Chondrocyte (in vitro differentiated cells): ENCODE measurements around the gene NDUFS4. TPM values are rescaled to one million over a fixed set of nuclear protein-coding genes. Genes with fewer than 3 reads are reported as not detected.
"Not testable (repeated sequence)": the region's sequence is repeated elsewhere in the genome, so short reads cannot be mapped to it uniquely, and the experiment has no call there.

Experiments
- DNase-seq: peaks from one replicate; pipeline ENCODE4 v3.0.0; 2021; ENCODE audit warnings: mixed read lengths, low spot score
- H3K27ac Mint-ChIP-seq: one replicate; pipeline ENCODE4 v1.8.0; 2021; ENCODE audit warnings: mild to moderate bottlenecking, moderate library complexity, mixed read lengths; ENCODE audit not compliant: unreplicated experiment
- H3K27me3 Mint-ChIP-seq: 2 replicates; pipeline ENCODE4 v1.8.0; 2021; ENCODE audit warnings: low read depth, mixed read lengths
- H3K36me3 Mint-ChIP-seq: 2 replicates; pipeline ENCODE4 v1.8.0; 2021; ENCODE audit warnings: low read depth, mixed read lengths
- H3K4me1 Mint-ChIP-seq: 2 replicates; pipeline ENCODE4 v1.8.0; 2021; ENCODE audit warnings: low read depth, mild to moderate bottlenecking, mixed read lengths
- H3K4me3 Mint-ChIP-seq: one replicate; pipeline ENCODE4 v1.8.0; 2021; ENCODE audit warnings: mild to moderate bottlenecking, moderate library complexity, mixed read lengths; ENCODE audit not compliant: unreplicated experiment
- H3K9me3 Mint-ChIP-seq: 2 replicates; pipeline ENCODE4 v1.8.0; 2021; ENCODE audit warnings: low read depth, mixed read lengths
- total RNA-seq: library from RNA; stranded (reverse); gene quantifications from 3 replicates; pipeline ENCODE4 v1.2.1, GENCODE V29; 2021
- TF ChIP-seq, protein P1 (sequence below): fragments of 200-600 bp; sonication (generic); IDR thresholded peaks from 2 replicates; pipeline ENCODE4 v1.5.0; 2021; ENCODE audit warnings: antibody characterized with exemption, mild to moderate bottlenecking, moderate library complexity

The NDUFS4 gene
- total RNA-seq, 1 donor from 2014 or later: 66.9 TPM

DNA sequence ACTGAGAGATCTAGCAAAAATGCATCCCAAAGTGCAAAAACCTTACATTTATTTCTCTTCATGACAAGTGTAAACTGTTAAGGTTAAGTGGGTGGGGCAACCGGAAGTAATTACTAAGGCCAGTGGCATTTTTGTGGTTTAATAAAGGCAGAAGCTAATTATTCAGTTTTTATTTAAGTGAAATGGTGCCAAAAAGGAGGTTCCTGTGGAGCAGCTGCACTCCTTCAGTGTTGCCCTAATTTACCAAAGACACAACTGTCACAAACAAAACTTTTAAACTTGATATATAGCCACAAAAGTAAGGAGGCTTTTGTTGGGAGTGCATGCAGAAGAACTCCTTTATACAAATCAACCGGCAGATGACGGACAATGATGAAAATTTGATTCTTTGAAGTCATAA is 81.6 kb downstream of the NDUFS4 start:
- H3K27ac Mint-ChIP-seq: no peak overlapping the region
- no peaks in the 10 kb centered on the region for H3K9me3 Mint-ChIP-seq
- H3K4me1 Mint-ChIP-seq: peaks cover 21% of the 10 kb centered on the region
- no peak for DNase-seq
- TF ChIP-seq, protein P1, sequence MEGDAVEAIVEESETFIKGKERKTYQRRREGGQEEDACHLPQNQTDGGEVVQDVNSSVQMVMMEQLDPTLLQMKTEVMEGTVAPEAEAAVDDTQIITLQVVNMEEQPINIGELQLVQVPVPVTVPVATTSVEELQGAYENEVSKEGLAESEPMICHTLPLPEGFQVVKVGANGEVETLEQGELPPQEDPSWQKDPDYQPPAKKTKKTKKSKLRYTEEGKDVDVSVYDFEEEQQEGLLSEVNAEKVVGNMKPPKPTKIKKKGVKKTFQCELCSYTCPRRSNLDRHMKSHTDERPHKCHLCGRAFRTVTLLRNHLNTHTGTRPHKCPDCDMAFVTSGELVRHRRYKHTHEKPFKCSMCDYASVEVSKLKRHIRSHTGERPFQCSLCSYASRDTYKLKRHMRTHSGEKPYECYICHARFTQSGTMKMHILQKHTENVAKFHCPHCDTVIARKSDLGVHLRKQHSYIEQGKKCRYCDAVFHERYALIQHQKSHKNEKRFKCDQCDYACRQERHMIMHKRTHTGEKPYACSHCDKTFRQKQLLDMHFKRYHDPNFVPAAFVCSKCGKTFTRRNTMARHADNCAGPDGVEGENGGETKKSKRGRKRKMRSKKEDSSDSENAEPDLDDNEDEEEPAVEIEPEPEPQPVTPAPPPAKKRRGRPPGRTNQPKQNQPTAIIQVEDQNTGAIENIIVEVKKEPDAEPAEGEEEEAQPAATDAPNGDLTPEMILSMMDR: no peak
- no peaks in the 10 kb centered on the region for H3K27me3 Mint-ChIP-seq
- peaks cover 4% of the 10 kb centered on the region for H3K36me3 Mint-ChIP-seq
- H3K4me3 Mint-ChIP-seq: no peak overlapping the region

DNA sequence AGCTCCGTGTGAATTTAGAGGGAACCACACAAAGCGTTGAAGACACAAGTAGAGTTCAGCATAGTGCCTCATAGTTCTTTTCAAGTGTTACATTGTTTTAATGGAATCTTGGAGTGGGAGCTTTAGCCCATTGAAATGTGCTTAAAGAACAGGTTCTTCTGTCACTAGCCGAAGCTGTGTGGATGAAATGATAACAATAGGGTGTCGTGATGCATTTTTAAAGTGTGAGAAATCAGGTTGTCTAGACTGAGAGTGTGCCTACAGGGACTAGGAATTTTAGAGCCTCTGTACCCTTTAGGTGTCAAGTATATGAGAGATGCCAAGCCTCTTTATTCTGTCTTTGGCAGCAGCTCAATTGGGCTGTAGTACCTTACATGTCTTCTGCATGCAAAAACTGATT is 83.0 kb downstream of the NDUFS4 start:
- TF ChIP-seq, protein P1: no peak
- no peaks in the 10 kb centered on the region for H3K9me3 Mint-ChIP-seq
- H3K4me3 Mint-ChIP-seq: no peak overlapping the region
- no peak for DNase-seq
- H3K36me3 Mint-ChIP-seq: peaks cover 4% of the 10 kb centered on the region
- no peak overlapping the region for H3K27ac Mint-ChIP-seq
- H3K4me1 Mint-ChIP-seq: peaks cover 21% of the 10 kb centered on the region
- H3K27me3 Mint-ChIP-seq: no peaks in the 10 kb centered on the region

DNA sequence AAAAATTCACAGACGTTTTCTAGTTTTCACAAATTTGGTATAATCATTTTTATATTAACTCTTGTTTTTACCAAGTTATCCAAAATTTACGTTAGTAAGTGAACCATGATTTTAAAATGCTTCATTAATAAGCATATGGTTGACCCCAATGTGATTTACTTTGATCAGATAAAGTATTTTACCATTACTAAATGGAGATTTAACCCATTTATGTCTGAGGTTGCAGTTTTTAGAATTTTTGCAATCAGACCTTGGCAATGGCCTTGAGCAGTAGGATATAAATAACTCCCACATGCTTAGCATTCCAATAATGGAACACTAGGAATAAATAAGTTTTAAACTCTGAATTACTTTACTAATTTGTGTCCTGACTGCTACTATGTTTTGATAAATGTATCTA is 84.6 kb downstream of the NDUFS4 start:
- no peak overlapping the region for H3K27ac Mint-ChIP-seq

DNA sequence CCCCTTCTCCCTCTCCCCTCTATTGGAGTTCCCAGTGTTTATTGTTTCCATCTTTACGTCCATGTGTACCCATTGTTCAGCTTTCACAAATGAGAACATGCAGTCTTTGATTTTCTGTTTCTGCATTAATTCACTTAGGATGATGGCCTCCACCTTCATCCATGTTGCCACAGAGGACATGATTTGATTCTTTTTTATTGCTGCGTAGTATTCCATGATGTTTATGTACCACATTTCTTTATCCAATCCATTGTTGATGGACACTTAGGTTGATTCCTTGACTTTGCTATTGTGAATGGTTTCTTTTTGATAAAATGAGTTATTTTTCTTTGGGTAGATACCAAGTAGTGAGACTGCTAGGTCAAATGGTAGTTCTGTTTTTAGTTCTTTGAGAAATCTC is 88.9 kb downstream of the NDUFS4 start:
- Mint-ChIP-seq H3K9me3 (peaks cover 8% of the 10 kb centered on the region), H3K27ac (no peak overlapping the region), H3K4me3 (no peak overlapping the region), H3K27me3 (no peaks in the 10 kb centered on the region), H3K36me3 (peaks cover 5% of the 10 kb centered on the region), H3K4me1 (peaks cover 8% of the 10 kb centered on the region)
- DNase-seq: no peak
- TF ChIP-seq, protein P1: no peak

More for the DNA sequence above, 84.6 kb downstream of the NDUFS4 start:
- Mint-ChIP-seq H3K4me1 (peaks cover 23% of the 10 kb centered on the region), H3K36me3 (peaks cover 7% of the 10 kb centered on the region), H3K27me3 (no peaks in the 10 kb centered on the region), H3K4me3 (no peak overlapping the region), H3K9me3 (peaks cover 8% of the 10 kb centered on the region)
- TF ChIP-seq, protein P1: no peak
- no peak for DNase-seq

DNA sequence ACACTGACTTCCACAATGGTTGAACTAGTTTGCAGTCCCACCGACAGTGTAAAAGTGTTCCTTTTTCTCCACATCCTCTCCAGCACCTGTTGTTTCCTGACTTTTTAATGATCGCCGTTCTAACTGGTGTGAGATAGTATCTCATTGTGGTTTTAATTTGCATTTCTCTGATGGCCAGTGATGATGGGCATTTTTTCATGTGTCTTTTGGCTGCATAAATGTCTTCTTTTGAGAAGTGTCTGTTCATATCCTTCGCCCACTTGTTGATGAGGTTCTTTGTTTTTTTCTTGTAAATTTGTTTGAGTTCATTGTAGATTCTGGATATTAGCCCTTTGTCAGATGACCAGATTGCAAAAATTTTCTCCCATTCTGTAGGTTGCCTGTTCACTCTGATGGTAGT is 100.1 kb downstream of the NDUFS4 start:
- H3K4me1 Mint-ChIP-seq, H3K4me3 Mint-ChIP-seq, H3K27me3 Mint-ChIP-seq, H3K27ac Mint-ChIP-seq, DNase-seq: not testable (repeated sequence)
- peaks cover 26% of the 10 kb centered on the region for H3K36me3 Mint-ChIP-seq
- H3K9me3 Mint-ChIP-seq: peaks cover 12% of the 10 kb centered on the region

DNA sequence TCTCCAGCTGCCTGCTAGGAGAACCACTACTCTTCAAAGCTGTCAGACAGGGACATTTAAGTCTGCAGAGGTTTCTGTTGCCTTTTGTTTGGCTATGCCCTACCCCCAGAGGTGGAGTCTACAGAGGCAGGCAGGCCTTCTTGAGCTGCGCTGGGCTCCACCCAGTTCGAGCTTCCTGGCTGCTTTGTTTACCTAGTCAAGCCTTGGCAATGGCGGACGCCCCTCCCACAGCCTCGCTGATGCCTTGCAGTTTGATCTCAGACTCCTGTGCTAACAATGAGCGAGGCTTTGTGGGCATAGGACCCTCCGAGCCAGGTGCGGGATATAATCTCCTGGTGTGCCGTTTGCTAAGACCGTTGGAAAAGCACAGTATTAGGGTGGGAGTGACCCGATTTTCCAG is 104.9 kb downstream of the NDUFS4 start:
- H3K4me3 Mint-ChIP-seq, H3K27me3 Mint-ChIP-seq, H3K27ac Mint-ChIP-seq, H3K4me1 Mint-ChIP-seq: not testable (repeated sequence)
- peaks cover 30% of the 10 kb centered on the region for H3K36me3 Mint-ChIP-seq
- peak; percentile 67 for DNase-seq
- H3K9me3 Mint-ChIP-seq: peaks cover 12% of the 10 kb centered on the region
